ENCODE measurements around the gene CENPA.

DNA sequence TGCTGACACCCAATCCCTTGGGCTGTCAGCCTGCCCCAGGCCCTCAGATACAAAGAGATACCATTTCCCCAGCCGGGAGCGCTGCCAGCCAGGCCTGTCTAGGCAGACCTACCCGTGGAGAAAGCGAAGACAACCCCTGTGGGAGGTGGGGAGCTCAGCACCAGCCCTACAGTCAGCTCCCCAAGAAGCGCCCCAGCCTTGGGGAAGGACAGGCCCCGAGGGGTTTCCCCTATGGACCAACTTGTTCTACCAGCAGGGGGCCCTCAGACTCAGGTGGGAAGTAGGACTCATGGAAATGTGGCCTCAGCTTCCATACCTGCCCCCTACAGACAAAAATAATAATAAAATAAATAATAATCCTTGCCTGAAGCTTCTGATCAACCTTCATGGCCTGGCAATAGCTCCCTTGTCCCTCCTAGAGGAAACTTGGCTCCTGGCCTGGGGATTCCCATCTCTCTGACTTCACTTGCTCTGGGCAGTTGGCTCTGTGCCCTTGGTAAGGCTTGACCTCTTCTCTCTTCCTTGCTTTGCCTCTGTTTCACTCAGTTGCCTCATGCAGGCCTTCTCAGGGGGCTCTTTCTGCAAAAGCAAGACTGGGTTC, 14.8 kb upstream of the CENPA start:
- TF ChIP-seq, protein P1, sequence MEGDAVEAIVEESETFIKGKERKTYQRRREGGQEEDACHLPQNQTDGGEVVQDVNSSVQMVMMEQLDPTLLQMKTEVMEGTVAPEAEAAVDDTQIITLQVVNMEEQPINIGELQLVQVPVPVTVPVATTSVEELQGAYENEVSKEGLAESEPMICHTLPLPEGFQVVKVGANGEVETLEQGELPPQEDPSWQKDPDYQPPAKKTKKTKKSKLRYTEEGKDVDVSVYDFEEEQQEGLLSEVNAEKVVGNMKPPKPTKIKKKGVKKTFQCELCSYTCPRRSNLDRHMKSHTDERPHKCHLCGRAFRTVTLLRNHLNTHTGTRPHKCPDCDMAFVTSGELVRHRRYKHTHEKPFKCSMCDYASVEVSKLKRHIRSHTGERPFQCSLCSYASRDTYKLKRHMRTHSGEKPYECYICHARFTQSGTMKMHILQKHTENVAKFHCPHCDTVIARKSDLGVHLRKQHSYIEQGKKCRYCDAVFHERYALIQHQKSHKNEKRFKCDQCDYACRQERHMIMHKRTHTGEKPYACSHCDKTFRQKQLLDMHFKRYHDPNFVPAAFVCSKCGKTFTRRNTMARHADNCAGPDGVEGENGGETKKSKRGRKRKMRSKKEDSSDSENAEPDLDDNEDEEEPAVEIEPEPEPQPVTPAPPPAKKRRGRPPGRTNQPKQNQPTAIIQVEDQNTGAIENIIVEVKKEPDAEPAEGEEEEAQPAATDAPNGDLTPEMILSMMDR (IDR thresholded peaks at IDR 0.05), result peak in 2 of 3 experiments; percentile 10 to 36
- TF ChIP-seq POLR2A (IDR thresholded peaks at IDR 0.05), result no peak
